Suprapubic skin (tissue), 4 donors: Measurements from ENCODE around the gene SLC25A25. TPM values are rescaled to one million over a fixed set of nuclear protein-coding genes. Genes with fewer than 3 reads are reported as not detected.
A peak's percentile ranks its signal among the peaks of the same experiment; 100 is the strongest.
"Not testable (repeated sequence)": the region's sequence is repeated elsewhere in the genome, so short reads cannot be mapped to it uniquely, and the experiment has no call there.

Source experiments
- DNase-seq, 2 donors: peaks; one replicate each; pipeline ENCODE4 v3.0.0-alpha.2; 2019; ENCODE audit warnings: low spot score in 2 of 2
- H3K27ac ChIP-seq: fragments of 200-600 bp; sonication (generic); one replicate; pipeline ENCODE4 v1.5.1; 2019
- H3K27me3 ChIP-seq: fragments of 200-600 bp; sonication (generic); one replicate; pipeline ENCODE4 v1.5.1; 2019
- H3K36me3 ChIP-seq: fragments of 200-600 bp; sonication (generic); one replicate; pipeline ENCODE4 v1.5.1; 2019
- H3K4me1 ChIP-seq: fragments of 200-600 bp; sonication (generic); one replicate; pipeline ENCODE4 v1.5.1; 2019
- H3K4me3 ChIP-seq: fragments of 200-600 bp; sonication (generic); one replicate; pipeline ENCODE4 v1.5.1; 2019; ENCODE audit warnings: mild to moderate bottlenecking
- H3K9me3 ChIP-seq: fragments of 200-600 bp; sonication (generic); one replicate; pipeline ENCODE4 v1.5.1; 2019
- EP300 ChIP-seq: sonication (generic); formaldehyde crosslinking; IDR thresholded peaks from one replicate; pipeline ENCODE4 v1.6.1; 2017; ENCODE audit warnings: antibody characterized with exemption
- POLR2A ChIP-seq, 2 donors: fragments of 450-650 bp; IDR thresholded peaks; one replicate each; pipeline ENCODE4 v1.6.1; 2017; ENCODE audit warnings: antibody characterized with exemption in 2 of 2, mild to moderate bottlenecking in 2 of 2, moderate library complexity in 2 of 2
- POLR2AphosphoS5 ChIP-seq, 3 donors: sonication (generic); formaldehyde crosslinking; IDR thresholded peaks; one replicate each; pipeline ENCODE4 v1.6.1; 2017; ENCODE audit warnings: antibody characterized with exemption in 3 of 3
- WGBS: methylation state at CpG from one replicate; pipeline ENCODE4 v1.1.5; 2018; 5-methylcytosine and 5-hydroxymethylcytosine counted together
- total RNA-seq, 4 donors: library from RNA; depleted of rRNA; stranded (reverse); fragments of >200 nt; gene quantifications; one replicate each; pipeline ENCODE4 v1.1.0, GENCODE V29; 2016
- TF ChIP-seq, protein P1 (sequence below), 2 donors: fragments of 200-600 bp in 1 of 2; fragments of 450-650 bp in 1 of 2; sonication (generic) in 1 of 2; IDR thresholded peaks; one replicate each; pipeline ENCODE4 v1.5.1; 2016 to 2019; ENCODE audit warnings: antibody characterized with exemption in 2 of 2, mild to moderate bottlenecking in 1 of 2, moderate library complexity in 1 of 2

The SLC25A25 gene
- total RNA-seq, 4 donors from 2014 or later: 37.9 to 106 (median 66.5) TPM

DNA sequence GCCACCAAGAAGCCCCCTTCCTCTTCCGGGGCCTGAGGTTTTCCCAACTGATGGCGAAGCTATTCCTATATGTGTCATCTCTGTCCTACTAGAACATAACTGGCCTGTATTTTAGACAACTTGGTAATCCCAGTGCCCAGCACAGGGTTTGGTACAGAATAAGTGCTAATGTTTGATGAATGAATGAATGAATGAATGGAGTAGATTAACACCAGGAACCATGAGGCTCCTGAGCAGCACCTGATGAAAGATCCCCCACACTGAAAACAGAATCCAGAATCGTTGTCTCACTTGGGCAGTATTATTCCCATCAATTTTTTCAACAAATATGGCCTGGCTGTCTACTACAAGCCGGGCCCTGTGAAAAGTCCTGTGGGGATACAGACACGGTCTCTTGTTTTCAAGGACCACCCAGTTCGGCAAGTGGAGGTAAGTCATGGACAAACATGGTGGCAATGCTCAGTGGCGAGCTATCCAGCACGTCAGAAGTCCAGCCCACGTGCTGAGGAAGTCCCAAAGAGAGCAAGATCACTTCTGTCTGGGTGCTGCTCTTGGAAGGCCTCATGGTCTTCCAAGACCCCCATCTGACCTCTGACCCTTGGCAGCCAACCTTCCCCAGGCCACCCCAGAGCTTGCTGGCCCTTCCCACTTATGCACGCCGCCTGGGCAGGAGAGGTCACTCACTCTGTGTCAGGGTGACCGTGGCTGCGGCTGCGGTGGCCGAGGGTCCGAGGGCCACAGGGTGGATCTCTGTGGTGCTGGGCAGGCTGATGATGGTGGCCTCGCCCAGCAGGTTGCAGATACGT lies 1.9 kb upstream of the SLC25A25 start:
- peaks cover 14% of the 10 kb centered on the region for H3K36me3 ChIP-seq
- H3K27me3 ChIP-seq: no peaks in the 10 kb centered on the region
- H3K27ac ChIP-seq: peak overlapping the region; percentile 95
- WGBS: 93% methylated on average over 16 of the region's 18 CpGs
- H3K4me1 ChIP-seq: peaks cover 60% of the 10 kb centered on the region
- TF ChIP-seq, protein P1, sequence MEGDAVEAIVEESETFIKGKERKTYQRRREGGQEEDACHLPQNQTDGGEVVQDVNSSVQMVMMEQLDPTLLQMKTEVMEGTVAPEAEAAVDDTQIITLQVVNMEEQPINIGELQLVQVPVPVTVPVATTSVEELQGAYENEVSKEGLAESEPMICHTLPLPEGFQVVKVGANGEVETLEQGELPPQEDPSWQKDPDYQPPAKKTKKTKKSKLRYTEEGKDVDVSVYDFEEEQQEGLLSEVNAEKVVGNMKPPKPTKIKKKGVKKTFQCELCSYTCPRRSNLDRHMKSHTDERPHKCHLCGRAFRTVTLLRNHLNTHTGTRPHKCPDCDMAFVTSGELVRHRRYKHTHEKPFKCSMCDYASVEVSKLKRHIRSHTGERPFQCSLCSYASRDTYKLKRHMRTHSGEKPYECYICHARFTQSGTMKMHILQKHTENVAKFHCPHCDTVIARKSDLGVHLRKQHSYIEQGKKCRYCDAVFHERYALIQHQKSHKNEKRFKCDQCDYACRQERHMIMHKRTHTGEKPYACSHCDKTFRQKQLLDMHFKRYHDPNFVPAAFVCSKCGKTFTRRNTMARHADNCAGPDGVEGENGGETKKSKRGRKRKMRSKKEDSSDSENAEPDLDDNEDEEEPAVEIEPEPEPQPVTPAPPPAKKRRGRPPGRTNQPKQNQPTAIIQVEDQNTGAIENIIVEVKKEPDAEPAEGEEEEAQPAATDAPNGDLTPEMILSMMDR (IDR thresholded peaks at IDR 0.05): no peak
- no peak for TF ChIP-seq POLR2A (IDR thresholded peaks at IDR 0.05)
- TF ChIP-seq POLR2AphosphoS5 (IDR thresholded peaks at IDR 0.05): no peak
- H3K9me3 ChIP-seq: no peaks in the 10 kb centered on the region
- DNase-seq: no peak
- peak overlapping the region; percentile 94 for H3K4me3 ChIP-seq

DNA sequence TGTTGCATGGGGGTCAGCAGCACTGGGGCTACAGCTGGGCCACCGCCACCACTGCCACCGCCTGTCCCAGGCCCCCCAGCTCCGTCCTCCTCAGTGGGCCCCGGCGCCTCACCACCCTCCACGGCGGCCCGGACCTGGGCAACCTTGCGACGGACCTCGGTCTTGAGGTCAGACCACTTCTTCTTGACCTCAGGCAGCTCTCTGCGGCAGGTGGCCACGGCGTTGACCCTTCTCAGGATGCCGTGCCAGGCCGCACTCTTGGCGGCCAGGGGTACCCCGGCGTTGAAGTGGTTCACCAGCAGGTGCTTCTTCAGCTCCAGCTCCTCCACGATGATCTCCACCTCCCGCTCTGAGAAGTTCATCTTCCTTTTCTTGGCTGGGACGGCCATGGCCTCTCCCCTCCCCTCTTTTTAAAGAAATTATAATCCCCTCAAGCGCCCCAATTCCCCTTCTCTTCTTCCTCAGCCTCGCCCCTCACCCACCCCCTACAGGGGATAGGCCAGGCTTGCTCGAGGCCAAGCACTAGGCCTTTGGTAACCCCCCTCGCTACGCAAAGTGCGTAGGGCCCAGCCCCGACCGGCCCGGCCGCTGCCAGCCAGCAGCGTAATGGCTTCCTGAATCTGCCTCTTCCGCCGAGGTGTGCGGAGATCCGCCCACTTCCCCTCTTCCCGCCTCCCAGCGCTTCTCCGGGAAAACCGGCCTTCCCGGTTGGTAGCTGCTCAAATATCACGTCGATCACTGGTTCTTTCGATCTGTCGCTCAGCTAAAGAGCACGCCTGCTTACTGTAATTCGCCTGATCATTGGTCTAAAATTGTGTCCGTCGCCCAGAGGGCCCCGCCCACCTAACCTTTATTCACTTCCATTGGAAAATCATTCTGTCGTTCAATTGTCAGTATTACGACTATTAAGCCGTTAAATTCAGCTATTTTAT lies 1.1 kb upstream of the SLC25A25 start, which contains the start of gene NAIF1:
TSS of gene NAIF1 (minus strand) at position 608 of the 932 bp plus-strand sequence. CDS start at position 389, 219 bp downstream.
- no peaks in the 10 kb centered on the region for H3K9me3 ChIP-seq

DNA sequence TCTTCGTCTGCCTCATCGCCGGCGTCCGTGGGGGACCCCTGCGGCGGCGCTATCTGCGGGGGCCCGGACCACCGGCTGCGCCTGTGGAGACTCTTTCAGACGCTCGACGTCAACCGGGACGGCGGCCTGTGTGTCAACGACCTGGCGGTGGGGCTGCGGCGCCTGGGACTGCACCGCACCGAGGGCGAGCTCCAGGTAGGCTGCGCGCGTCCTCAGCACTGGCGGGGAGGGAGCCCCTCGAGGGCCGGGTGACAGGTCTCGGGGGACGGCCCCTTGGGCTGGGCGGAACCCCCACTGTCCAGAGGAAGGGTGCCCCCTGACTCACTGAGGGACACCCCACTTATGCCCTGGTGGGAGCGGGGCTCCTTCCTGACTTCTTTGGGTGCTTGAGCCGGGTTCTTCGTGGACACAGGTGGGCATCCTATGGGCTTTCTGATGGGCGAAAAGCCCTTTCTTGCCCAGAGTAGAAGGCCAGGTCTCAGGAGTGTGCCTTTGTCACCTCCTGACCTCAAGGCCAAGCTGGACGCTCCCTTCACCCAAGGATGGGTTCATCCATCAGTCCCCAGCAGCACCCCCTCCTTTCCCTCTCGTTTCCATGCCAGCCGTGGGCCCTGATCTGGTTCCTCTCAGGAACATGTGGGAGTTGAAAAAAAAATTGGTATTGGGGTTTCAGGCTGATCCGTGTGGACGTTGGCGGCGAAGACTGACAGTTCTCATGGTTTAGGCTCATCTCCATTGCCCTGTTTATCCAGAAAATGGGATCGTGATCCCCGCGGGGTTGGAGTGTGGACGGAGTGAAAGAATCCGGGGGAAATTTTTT lies 564 bp downstream of the SLC25A25 start:
- TF ChIP-seq POLR2A (IDR thresholded peaks at IDR 0.05): peak in 1 of 2 donors; percentile 2
- TF ChIP-seq EP300: no peak
- DNase-seq: no peak
- peak overlapping the region; percentile 94 for H3K4me3 ChIP-seq
- peak overlapping the region; percentile 95 for H3K27ac ChIP-seq
- H3K4me1 ChIP-seq: peaks cover 72% of the 10 kb centered on the region
- H3K9me3 ChIP-seq: no peaks in the 10 kb centered on the region
- H3K36me3 ChIP-seq: peaks cover 2% of the 10 kb centered on the region
- 1% methylated on average over 13 of the region's 50 CpGs for WGBS
- no peaks in the 10 kb centered on the region for H3K27me3 ChIP-seq

More for the DNA sequence above, 1.1 kb upstream of the SLC25A25 start, which contains the start of gene NAIF1:
- Histone ChIP-seq H3K4me1 (peaks cover 69% of the 10 kb centered on the region), H3K27me3 (no peaks in the 10 kb centered on the region), H3K27ac (peak within 1 kb of the TSS; percentile 95), H3K4me3 (peak within 1 kb of the TSS; percentile 94), H3K36me3 (peaks cover 14% of the 10 kb centered on the region)
- TF ChIP-seq POLR2A (IDR thresholded peaks at IDR 0.05) (peak in 1 of 2 donors; percentile 63), EP300 (no peak), POLR2AphosphoS5 (IDR thresholded peaks at IDR 0.05) (peak; percentile 18 to 47 (median 31))
- 33% methylated on average over 53 of the region's 54 CpGs for WGBS
- peak; percentile 98 to 99 for DNase-seq

DNA sequence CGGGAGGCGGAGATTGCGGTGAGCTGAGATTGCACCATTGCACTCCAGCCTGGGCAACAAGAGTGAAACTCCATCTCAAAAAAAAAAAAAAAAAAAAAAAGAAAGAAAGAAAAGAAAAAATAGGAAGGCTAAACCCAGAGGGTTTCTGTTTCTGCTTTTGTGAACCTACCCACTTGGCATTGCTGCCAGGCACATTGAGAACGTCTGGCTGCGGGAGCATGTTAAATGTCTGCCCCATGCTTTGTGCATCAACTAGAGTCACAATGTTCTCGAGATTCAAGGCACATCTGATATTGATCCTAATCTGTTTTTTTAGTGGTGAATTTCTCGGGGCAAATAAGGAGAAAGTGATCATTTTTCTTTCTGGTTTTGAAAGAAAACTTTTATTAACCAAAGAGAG lies 2.8 kb downstream of the SLC25A25 start:
- Histone ChIP-seq H3K27me3 (no peaks in the 10 kb centered on the region), H3K4me1 (peaks cover 70% of the 10 kb centered on the region), H3K4me3 (peak overlapping the region; percentile 14), H3K27ac (peak overlapping the region; percentile 54), H3K9me3 (no peaks in the 10 kb centered on the region), H3K36me3 (no peaks in the 10 kb centered on the region)
- TF ChIP-seq EP300: no peak
- TF ChIP-seq POLR2A (IDR thresholded peaks at IDR 0.05): no peak
- TF ChIP-seq, protein P1 (IDR thresholded peaks at IDR 0.05): no peak
- TF ChIP-seq POLR2AphosphoS5 (IDR thresholded peaks at IDR 0.05): no peak
- 42% methylated on average over 7 of the region's 7 CpGs for WGBS
- DNase-seq: no peak

DNA sequence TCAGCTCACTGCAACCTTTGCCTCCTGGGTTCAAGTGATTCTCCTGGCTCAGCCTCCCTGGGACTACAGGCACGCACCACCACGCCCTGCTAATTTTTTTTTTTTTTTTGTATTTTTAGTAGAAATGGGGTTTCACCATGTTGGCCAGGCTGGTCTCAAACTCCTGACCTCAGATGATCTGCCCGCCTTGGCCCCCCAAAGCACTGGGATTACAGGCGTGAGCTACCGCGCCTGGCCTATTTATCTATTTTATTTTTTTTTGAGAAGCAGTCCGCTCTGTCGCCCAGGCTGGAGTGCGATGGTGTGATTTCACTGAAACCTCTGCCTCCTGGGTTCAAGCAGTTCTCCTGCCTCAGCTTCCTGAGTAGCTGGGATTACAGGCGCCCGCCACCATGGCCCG lies 3.4 kb downstream of the SLC25A25 start:
- Histone ChIP-seq H3K27ac (peak overlapping the region; percentile 84), H3K4me1 (peaks cover 64% of the 10 kb centered on the region), H3K4me3 (peak overlapping the region; percentile 8)
- H3K36me3 ChIP-seq, H3K9me3 ChIP-seq, DNase-seq, H3K27me3 ChIP-seq: not testable (repeated sequence)
- WGBS: 86% methylated on average over 12 of the region's 12 CpGs
